Adrenal gland (tissue), 12 donors: ENCODE results near the gene REL. TPM values are rescaled to one million over a fixed set of nuclear protein-coding genes. Genes with fewer than 3 reads are reported as not detected.
"Not testable (repeated sequence)": the region's sequence is repeated elsewhere in the genome, so short reads cannot be mapped to it uniquely, and the experiment has no call there.

Experiments
- DNase-seq, 7 donors: peaks; one replicate each; pipeline ENCODE4 v3.0.0-alpha.2; 2019 to 2020
- H3K27ac ChIP-seq, 5 donors: fragments of 200-600 bp; sonication (generic) in 4 of 5; 1 replicate in 3 of 5; 2 replicates in 2 of 5; pipeline versions ENCODE4 v1.5.1 to v1.8.0; 2016 to 2020; ENCODE audit warnings: mild to moderate bottlenecking in 1 of 5
- H3K27me3 ChIP-seq: fragments of 200-600 bp; 2 replicates; pipeline ENCODE4 v1.8.0; 2021
- H3K36me3 ChIP-seq, 2 donors: fragments of 200-600 bp; replicated peaks in 1 of 2; 1 replicate in 1 of 2; 2 replicates in 1 of 2; pipeline versions ENCODE4 v1.5.1 to v1.8.0; 2018 to 2022
- H3K4me1 ChIP-seq, 2 donors: fragments of 200-600 bp; replicated peaks in 1 of 2; 1 replicate in 1 of 2; 2 replicates in 1 of 2; pipeline versions ENCODE4 v1.5.1 to v1.8.0; 2018 to 2021
- H3K4me3 ChIP-seq, 4 donors: fragments of 200-600 bp; sonication (generic) in 3 of 4; one replicate each; pipeline ENCODE4 v1.5.1; 2016 to 2018
- H3K9me3 ChIP-seq, 3 donors: fragments of 200-600 bp; sonication (generic) in 1 of 3; replicated peaks in 1 of 3; 1 replicate in 2 of 3; 2 replicates in 1 of 3; pipeline versions ENCODE4 v1.5.1 to v1.8.0; 2016 to 2021
- CTCF ChIP-seq, 6 experiments: fragments of 450-650 bp in 4 of 6; fragments of 200-600 bp in 2 of 6; sonication (generic) in 1 of 6; IDR thresholded peaks; 1 replicate in 5 of 6; 2 replicates in 1 of 6; pipeline versions ENCODE4 v1.5.1 to v1.8.0; 2016 to 2021; ENCODE audit warnings: antibody characterized with exemption in 6 of 6, mild to moderate bottlenecking in 2 of 6, moderate library complexity in 1 of 6
- POLR2A ChIP-seq, 2 donors: fragments of 450-650 bp; IDR thresholded peaks; one replicate each; pipeline ENCODE4 v1.6.1; 2017; ENCODE audit warnings: antibody characterized with exemption in 2 of 2, mild to moderate bottlenecking in 2 of 2, moderate library complexity in 1 of 2
- WGBS, 4 donors: extraction: QIAGEN DNeasy Blood & Tissue Kit in 2 of 4; methylation state at CpG; one replicate each; pipeline versions ENCODE4 v1.1.5 to v1.1.7; 2013 to 2017; 5-methylcytosine and 5-hydroxymethylcytosine counted together
- intact Hi-C, 2 donors: fragments of 100-400 bp; cut with DNase I; formaldehyde crosslinking; loops; one replicate each; pipeline versions ENCODE4 v1.14.1 to v1.15.0; 2022 to 2023
- polyA plus RNA-seq, 3 donors: library from polyadenylated mRNA; stranded (reverse); fragments of 200-250 nt in 2 of 3; fragments of 350-450 nt in 1 of 3; fragmentation: Illumina TruSeq in 1 of 3; extraction: RNeasy Lipid Tissue Mini Kit (QIAGEN cat#74804) in 1 of 3; gene quantifications; one replicate each; pipeline ENCODE4 v1.2.3, GENCODE V29; 2013 to 2014
- total RNA-seq, 9 donors: library from RNA; depleted of rRNA in 4 of 9; stranded (reverse); fragments of >200 nt in 4 of 9; fragments of 120-200 nt in 1 of 9; fragmentation: NEBNext Ultra II Directional in 1 of 9; extraction: Animal tissue kit (Norgen Biotek cat#: 25700) in 1 of 9; gene quantifications; one replicate each; pipeline versions ENCODE4 v1.1.0 to v1.2.4, GENCODE V29; 2013 to 2023
- donor health status: healthy with polysubstance abuse.
- donor health status: Bipolar disorder and iron deficiency.
- donor health status: DM: yes; HTN: yes; CAD: no.
- donor health status: DM: no; HTN: no; CAD: no.
- donor health status: DM: no; HTN: no; CAD: no.
- donor health status: DM: yes; HTN: yes; CAD: no.

Gene REL
- total and polyA plus RNA-seq, 12 donors, result 0.51 to 15.0 (median 9.8) TPM

GRCh38 chr2:60899230-60899891 lies 18.0 kb downstream of the REL start:
- no peaks in the 10 kb centered on the region for H3K4me1 ChIP-seq
- no peak overlapping the region for H3K27ac ChIP-seq
- no peaks in the 10 kb centered on the region for H3K9me3 ChIP-seq
- WGBS, 4 donors, result 79 to 82% (median 81%) methylated on average over 6 of the region's 6 CpGs
- no peak for TF ChIP-seq POLR2A (IDR thresholded peaks at IDR 0.05)
- no peak for TF ChIP-seq CTCF (IDR thresholded peaks at IDR 0.05)
- no peak overlapping the region for H3K4me3 ChIP-seq
- H3K27me3 ChIP-seq, result no peaks in the 10 kb centered on the region
- peaks cover 0 to 13% of the 10 kb centered on the region in 2 donors for H3K36me3 ChIP-seq
- DNase-seq, result no peak
- intact Hi-C loops, result no loop called here

- H3K4me1 ChIP-seq, result no peaks in the 10 kb centered on the region
- TF ChIP-seq CTCF (IDR thresholded peaks at IDR 0.05), result no peak
- no peak for TF ChIP-seq POLR2A (IDR thresholded peaks at IDR 0.05)
- DNase-seq, result no peak
- H3K27me3 ChIP-seq, result no peaks in the 10 kb centered on the region
- no peak overlapping the region for H3K27ac ChIP-seq
- H3K9me3 ChIP-seq, result no peaks in the 10 kb centered on the region
- 70 to 100% (median 80%) methylated on average over 1 of the region's 1 CpG for WGBS, 4 donors
- intact Hi-C loops, result no loop called here
- H3K36me3 ChIP-seq, result peaks cover 0 to 13% of the 10 kb centered on the region in 2 donors
- no peak overlapping the region for H3K4me3 ChIP-seq
Observed at GRCh38 chr2:60899892-60900249, 18.5 kb downstream of the REL start.

- H3K27me3 ChIP-seq, H3K4me3 ChIP-seq, H3K27ac ChIP-seq, H3K9me3 ChIP-seq, H3K4me1 ChIP-seq, DNase-seq, intact Hi-C loops: not testable (repeated sequence)
- peaks cover 0 to 12% of the 10 kb centered on the region in 2 donors for H3K36me3 ChIP-seq
- 85 to 98% (median 96%) methylated on average over 6 of the region's 6 CpGs for whole genome bisulfite sequencing, 4 donors
Observed at GRCh38 chr2:60901296-60901695, 19.9 kb downstream of the REL start.

GRCh38 chr2:60905867-60906266 lies 24.5 kb downstream of the REL start:
- 89 to 95% (median 94%) methylated on average over 5 of the region's 5 CpGs for WGBS, 4 donors
- peaks cover 0 to 16% of the 10 kb centered on the region in 2 donors for H3K36me3 ChIP-seq
- H3K4me1 ChIP-seq, H3K9me3 ChIP-seq, intact Hi-C loops, DNase-seq, H3K4me3 ChIP-seq, H3K27me3 ChIP-seq, H3K27ac ChIP-seq: not testable (repeated sequence)

- H3K4me3 ChIP-seq, result no peak overlapping the region
- TF ChIP-seq POLR2A (IDR thresholded peaks at IDR 0.05) (no peak), CTCF (IDR thresholded peaks at IDR 0.05) (no peak)
- DNase-seq, result no peak
- 91 to 98% (median 95%) methylated on average over 2 of the region's 2 CpGs for WGBS, 4 donors
- no peaks in the 10 kb centered on the region for H3K9me3 ChIP-seq
- no peak overlapping the region for H3K27ac ChIP-seq
- H3K27me3 ChIP-seq, result no peaks in the 10 kb centered on the region
- H3K4me1 ChIP-seq, result no peaks in the 10 kb centered on the region
- peaks cover 0 to 16% of the 10 kb centered on the region in 2 donors for H3K36me3 ChIP-seq
- intact Hi-C loops, result no loop called here
Observed at GRCh38 chr2:60906395-60906794, 25.0 kb downstream of the REL start.
